Inflammatory macrophage (primary cell): ENCODE data around the gene MKNK1.
"Not testable (repeated sequence)": the region's sequence is repeated elsewhere in the genome, so short reads cannot be mapped to it uniquely, and the experiment has no call there.

Source experiments
- DNase-seq, 2 donors: peaks; one replicate each; pipeline ENCODE4 v3.0.0-alpha.2; 2020 to 2022
- total RNA-seq, 18 experiments: gene quantifications; one replicate each; lab custom pipeline; 2026; ENCODE audit warnings: mixed read lengths in 6 of 18, inconsistent platforms in 2 of 18; lab: John Stamatoyannopoulos, UW

Gene MKNK1
- 48.2 to 165 (median 121) reads per million in 18 experiments for total RNA-seq

DNA sequence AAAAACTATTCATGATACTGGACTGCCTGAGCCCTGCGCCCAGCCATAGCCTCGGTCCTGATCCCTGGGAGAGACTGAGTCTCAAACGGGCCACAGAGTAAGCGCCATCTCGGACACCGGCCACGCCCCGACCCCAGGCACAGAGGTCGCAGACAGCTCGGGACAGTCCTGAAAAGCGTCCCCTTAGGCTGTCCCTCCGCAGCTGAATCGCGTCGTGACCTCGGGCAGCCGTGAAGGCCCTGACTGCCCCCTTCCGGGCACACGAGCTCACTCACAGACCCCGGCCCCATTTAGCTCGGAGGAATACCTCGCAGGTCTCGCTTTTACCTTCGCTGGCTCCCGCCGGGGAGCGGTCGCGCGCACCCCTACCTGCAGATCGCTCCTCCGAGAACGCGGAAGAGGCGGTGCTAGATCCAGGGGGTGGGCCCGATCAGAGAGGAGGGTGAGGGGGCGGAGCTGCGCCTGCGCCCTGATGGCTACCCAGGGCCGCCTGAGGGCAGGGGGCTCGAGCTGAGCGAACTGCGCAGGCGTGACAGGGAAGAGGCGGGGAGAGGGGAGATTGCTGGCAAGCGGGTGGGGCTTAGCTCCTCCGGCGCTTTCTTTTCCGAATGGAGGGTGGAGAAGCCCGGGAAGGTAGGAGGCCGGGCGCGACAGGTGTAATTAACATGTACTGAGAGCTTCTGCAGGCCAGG is at the start of gene MKNK1:
TSS of gene MKNK1 (minus strand) at position 411 of the 692 bp plus-strand sequence. CDS start 20,941 bp downstream, outside the sequence.
- DNase-seq: peak; percentile 89 to 93

DNA sequence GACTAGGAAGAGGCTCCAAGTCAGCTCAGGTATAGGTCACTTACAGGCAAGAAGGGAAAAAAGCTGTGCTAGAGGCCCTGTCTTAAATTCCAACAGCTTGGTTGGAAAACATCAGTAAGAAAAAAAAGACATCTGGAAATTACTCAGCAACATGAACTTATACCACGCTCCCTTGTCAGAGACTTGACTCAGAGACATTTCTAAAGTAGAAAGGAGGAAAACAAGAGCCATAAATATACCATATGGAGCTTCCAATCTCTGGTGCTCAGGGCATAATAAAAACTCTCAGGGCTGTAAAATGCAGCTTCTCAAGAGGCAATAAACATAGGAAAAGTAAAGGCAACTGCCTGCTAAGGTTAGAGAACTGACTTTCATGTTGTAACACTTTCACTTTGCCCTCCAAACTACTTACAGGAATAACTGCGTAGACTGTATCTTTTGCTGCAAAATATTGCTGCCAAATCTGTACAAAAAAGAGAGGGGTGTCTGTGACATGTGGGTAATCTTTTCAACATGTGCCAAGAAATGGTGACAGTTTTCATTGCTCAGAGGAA is 49.4 kb upstream of the MKNK1 start:
- DNase-seq: no peak

DNA sequence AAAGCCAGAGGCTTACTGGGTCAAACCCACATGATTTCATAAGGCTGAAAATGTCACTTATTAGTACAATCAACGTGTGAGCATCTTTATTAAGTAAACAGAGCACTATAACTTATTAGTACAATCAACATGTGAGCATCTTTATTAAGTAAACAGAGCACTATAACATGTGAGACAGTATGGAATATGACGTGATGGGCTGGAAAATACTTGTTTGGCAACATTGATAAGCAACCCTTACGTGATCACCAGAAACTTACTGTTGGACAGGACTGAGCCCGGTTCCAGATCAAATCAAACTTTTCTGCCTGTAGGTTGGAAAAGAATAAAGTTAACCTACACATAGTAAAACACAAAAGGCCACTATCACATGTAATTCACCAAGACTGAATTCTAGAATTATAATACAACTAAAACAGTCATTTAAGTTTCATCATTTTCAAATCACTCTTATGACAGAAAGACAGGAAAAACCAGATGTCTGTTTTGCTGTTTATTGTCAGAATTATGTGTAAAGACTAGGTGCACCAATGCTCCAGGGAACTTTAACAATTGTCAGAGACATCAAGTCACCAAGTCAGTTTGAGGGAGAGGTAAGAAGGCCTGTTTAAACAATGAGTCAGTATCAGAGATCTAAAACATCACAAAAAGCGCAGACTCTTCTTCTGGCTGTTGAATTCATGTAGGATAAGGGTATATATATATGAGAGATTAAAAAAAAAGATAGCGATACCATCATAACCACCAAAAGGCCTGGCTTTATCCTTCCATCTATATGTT is 48.4 kb upstream of the MKNK1 start:
- no peak for DNase-seq

DNA sequence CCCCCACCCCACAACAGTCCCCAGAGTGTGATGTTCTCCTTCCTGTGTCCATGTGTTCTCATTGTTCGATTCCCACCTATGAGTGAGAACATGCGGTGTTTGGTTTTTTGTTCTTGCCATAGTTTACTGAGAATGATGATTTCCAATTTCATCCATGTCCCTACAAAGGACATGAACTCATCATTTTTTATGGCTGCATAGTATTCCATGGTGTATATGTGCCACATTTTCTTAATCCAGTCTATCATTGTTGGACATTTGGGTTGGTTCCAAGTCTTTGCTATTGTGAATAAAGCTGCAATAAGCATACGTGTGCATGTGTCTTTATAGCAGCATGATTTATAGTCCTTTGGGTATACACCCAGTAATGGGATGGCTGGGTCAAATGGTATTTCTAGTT is 47.1 kb upstream of the MKNK1 start:
- DNase-seq: not testable (repeated sequence)

DNA sequence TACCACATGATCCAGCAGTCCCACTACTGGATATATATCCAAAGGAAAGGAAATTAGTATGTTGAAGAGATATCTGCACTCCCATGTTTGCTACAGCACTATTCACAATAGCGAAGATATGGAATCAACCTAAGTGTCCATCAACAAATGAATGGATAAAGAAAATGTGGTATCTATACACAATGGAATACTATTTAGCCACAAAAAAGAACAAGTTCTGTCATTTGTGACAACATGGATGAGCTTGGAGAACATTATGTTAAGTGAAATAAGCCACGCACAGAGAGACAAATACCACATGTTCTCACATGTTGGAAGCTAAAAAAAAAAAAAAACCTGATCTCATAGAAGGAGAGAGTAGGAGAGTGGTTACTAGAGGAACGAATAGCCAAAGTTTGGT is 46.4 kb upstream of the MKNK1 start:
- no peak for DNase-seq

DNA sequence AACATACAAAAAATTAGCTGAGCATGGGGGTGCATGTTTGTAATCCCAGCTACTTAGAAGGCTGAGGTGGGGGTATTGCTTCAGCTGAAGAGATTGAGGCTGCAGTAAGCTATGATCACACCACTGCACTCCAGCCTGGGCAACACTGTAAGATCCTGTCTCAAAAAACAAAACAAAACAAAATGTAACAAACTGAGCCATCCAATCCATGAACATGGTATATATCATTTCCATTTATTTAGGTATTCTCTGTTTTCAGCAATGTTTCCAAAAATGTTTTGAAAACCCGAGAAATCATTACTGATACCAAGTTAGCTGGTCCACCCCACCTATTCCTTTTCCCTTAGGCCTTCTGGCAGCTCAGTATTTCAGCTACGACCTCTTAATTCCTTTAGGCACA is 45.7 kb upstream of the MKNK1 start:
- DNase-seq: no peak

DNA sequence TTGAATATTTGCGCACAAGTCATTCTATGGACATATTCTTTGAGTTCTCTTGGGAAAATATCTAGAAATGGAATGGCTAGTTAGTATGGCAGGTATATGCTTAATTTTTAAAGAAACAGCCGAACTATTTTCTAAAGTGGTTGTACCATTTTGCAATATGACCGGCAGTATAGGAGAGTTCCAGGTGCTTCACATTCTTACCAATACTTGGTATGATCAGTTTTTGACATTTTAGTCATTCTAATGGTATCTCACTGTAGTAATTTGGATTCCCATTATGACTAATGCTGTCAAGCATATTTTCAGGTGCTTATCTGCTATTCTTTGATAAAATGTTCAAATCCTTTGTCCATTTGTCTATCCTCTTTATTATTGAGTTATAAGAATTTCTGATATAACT is 43.5 kb upstream of the MKNK1 start:
- no peak for DNase-seq

DNA sequence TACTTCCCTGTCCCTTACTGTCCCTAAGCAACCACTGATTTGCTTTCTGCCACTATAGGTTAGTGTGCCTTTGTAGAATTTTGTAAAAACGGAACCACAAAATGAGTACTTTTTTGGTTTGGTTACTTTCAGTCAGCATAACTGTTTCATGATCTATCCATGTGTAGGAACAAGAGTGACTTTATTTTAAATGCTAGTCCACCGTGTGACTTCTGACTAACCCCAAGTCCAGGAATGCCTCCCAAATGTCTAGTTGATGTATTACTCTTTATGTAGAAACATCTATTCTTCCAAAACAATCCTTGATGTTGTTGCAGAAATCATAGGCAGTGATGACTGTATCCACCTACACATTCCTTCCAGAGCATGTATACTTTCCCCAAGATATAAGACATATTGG is 42.8 kb upstream of the MKNK1 start:
- DNase-seq: peak in 1 of 2 donors; percentile 9

DNA sequence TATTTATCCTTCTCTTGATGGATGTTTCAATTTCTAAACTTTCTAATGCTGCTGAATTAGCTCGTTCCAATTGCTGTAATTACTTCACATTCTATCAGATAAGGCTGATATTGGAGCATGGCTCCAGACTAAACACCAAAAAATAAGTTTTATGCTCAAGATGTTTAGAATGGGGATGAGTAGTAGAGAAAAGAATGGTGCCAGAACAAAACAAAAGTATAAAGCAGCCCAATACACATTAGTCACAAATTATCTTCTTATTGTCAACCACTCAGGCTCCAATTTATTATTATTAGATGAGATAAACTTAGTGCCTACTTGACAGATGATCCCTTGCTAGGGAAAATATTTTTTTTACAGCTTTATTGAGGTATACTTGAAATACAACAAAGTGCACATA is 42.3 kb upstream of the MKNK1 start:
- no peak for DNase-seq

DNA sequence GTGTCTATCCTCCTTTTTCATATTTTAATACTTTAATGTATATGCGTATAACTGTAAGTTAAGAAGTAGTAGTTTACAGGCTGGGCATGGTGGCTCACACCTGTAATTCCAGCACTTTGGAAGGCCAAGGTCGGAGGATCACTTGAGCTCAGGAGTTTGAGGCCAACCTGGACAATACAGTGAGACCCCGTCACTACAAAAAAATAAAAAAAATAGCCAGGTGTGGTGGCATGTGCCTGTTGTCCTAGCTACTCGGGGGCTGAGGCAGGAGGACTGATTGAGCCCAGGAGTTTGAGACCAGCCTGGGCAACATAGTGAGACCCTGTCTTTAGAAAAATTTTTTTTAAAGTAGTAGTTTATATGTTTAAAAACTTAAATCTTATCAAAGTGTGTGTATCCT is 41.7 kb upstream of the MKNK1 start:
- DNase-seq: no peak

DNA sequence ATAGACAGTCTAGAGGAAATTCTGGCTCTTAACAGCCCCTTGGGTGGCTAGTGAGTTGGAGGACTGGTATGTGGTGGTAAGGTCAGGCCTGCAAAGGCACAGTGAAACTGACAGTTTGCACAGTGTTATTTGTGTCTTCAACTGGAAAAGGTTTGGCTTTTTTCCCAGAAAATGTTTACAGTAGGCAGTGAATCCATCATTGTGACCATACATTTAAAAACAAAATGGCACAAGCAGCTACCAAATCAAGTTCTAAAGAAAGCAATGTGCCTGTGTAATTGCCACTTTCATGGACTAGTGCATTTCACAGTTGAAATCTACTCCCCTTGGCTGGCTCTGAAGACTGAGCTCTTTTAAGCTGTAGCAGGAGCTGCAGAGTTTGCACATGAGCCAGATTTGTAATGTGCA is 39.3 kb upstream of the MKNK1 start:
- no peak for DNase-seq

DNA sequence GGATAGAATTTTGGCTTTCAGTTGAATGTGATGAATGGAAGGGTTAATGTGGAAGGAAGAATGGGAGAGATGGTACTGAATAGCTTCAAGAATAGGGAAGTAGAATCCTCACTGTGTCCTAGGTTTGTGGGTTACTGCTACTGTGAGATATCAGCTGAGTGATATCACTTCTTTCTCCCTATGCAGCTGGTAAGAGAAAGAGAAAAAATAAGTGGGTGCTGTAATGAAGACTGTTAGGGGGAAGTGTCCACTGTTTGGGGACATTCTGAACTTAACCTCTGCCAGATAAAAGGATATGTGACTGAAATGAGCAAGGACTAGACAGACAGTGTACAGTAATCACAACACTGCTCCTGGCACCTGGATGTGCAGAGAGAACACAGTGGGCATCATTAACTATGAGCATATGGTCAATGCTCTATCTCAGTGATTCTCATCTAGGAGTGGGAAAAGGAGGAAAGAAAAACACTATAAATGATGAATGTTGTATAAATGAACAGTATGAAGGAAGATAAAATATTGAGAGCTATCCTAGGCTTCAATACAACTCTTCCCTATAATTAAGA is 38.1 kb upstream of the MKNK1 start:
- DNase-seq: peak in 1 of 2 donors; percentile 5

DNA sequence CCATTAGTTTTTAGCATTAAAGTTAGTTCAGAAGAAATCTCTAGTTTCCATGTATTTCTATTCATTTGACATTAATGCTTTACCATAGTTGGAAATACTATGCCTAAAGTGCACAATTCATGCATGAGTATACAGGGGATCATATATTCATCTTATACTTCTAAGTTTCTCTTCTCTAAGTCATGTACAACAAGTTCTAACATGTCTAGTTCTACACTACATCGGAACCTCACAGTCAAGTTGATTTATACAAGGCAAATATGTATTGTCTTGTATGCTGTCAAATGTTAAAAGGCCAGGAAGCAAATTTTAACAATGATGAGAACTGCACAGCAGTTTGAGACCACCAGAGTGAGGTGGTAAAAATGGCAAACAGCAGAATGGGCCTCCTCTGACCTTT is 35.5 kb upstream of the MKNK1 start:
- DNase-seq: no peak

DNA sequence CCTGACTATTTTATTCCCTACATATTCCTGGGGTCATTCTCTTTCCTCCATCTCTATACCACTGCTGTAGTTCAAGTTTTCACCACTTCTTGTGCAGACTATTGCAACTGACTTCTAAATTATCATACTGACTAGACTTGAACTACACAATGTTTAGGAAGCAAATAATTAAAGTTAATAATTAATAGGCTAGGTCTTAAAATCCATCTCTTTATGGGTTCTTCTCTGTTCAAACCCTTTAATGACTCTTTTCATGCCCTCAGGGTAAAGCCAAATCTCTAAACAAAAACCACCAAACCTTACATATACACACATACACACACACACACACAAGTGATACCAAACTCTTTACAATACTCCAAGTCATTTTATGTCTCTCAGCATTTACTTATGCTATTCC is 34.9 kb upstream of the MKNK1 start:
- DNase-seq: no peak

DNA sequence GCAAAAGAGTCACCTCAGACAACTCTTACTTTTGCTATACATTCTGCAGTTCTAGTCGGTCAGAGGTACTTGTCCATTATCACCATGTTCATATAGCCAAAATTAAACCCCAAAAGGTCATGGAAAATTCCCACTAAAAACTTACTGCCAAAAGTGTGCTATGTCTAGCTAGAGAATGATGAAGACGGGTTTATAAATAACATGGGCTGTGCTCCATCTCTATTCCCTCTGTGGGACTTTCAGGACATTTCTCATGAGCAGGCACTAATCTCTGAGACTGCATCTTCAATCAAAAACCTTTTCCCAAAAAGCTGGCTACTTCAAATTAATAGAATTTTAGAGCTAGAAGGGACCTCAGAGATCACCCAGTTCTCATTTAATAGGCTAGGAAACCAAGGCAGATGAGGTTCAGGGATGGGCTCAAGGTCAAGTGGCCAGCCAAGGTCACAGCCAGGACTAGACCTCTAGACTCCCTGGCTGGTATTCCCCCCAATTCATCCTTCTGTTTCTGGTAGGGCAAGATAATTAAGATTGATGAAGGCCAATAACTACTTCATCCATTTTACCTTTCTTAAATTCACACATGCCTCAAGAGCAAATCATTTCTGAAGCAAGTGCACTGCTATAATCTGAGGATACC is 33.5 kb upstream of the MKNK1 start:
- no peak for DNase-seq

DNA sequence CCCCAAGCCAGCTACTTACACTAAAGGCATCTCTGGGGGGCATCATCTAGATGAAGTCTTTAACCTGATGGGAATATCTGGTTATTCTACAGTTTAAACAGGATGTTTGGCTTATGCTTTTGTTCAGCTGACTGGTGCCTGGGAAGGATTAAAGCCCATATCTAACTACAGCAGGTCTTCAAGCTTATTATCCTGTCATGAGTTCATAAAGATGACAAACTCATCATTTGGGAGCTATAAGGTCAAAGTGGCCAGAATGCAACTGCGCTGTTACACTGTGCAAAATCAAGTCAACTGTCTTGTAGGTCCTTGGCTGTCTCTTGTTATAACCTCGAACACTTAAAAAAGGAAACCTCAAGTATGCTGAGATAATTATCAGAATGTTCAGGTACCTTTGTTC is 31.1 kb upstream of the MKNK1 start:
- no peak for DNase-seq

DNA sequence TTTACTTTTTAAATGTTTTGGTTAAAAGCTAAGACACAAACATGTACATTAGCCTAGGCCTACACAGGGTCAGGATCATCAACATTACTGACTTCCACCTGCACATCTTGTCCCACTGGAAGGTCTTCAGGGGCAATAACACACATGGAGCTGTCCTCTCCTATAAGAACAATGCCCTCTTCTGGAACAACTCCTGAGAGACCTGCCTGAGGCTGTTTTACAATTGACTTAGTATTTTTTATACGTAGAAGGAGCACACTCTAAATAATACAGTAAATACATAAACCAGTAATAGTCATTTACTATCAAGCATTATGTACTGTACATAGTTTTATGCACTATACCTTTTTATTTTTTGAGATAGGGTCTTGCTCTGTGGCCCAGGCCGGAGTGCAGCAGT is 26.7 kb upstream of the MKNK1 start:
- DNase-seq: no peak

DNA sequence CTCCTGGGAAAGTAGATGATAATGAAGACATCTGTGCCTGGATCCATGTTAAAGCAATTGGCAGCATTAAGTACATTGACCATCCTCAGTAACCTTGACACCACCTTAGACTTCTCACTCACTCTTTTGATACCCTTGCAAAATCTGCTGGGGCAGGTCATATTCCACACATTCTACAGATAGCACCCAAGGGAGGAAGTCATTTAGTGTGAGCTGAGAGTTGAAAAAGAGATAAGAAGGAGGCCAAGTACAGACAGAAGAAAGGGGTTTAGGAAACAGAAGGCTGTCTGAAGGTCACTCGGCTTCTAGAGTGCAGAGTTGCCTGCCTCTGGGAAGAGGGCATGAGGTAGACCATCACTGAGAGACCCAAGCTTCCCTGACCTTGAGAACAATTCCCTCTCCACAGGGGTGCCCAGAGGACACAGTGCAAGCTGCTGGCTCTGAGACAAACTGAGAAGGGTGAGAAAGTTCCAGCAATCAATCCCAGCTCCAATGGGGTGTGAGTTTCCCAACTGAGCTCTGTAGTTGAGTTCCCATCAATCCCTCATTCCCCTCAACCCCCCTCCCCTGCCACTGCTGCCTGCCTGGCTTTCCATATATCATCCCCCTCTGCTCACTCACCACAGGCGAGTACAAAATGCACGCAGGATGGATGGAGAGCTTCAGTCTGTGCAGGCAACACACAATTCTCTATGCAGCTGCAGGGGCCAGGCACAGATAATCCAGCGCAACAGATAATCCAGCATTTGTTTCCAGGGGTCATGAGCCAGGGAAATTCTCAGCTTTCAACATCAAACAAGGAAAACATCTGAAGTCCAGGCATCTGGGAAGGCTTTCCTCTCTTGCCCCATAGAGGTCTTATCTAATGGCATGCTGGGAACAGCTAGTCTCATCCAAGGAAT is 19.9 kb upstream of the MKNK1 start:
- DNase-seq: no peak

DNA sequence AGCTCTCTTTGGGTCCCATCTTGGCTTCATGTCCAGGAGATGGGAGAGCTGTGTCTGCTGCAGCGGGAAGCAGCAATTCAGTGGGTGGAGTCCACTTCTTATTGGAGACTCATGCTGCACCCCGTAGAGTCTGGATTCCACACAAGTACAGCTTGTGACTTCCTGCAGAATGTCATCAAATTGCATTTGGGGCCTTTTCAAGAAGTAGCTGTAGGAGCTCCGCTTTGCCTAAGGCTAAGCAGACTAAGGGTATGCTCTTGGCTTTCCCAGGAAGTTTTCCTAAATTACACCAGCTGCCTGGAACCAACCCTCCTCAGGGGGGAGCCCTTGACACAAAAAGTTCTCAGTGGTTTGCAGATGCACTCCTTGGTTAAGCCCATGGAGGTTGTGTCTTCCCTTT is 18.3 kb upstream of the MKNK1 start:
- DNase-seq: peak; percentile 55 to 62

DNA sequence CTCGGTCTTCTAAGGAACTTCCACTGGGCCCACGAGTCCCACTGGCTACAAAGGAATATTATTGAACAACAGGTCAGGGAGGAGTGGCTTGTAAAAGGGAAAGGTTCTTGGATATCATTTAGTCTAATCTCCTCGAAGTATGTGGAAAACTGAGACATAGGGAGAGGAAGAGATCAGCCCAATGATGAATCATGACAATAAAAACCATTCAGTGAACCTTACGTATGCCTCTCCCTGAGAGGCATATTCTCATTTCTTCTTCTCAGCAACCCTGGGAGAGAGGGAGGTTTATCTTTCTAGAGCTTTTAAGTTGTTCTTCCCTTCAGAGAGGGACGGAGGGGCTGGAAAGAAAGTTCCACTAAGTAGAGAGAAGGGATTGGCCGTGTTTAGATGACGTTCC is 17.9 kb upstream of the MKNK1 start:
- no peak for DNase-seq

DNA sequence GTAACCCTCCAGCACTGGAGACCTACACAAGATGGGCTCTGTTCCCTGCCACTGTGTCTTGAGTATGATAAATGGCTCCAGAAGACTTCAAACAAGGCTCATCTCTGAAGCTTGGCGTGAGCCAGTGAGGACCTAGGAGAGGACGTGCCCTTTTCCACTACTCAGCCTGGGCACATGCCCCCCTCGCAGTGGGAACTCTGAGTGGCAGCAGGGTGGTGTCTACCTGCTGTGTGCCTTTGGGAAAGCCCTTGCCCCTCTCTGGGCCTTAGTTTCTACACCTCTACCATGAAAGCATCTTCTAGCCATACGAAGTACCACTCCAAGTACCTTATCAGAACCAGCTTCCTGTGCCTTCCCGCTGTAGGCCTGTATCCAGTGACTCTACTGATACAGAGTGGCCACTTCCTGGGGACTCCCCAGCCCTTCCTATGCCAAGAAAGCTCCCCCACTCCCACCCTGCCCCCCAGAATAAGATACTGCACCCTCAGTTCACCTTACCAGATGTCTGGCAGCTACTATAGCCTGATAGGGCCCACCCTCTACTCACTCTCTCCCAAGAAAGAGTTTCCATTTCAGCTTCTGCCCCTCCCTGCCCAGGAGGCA is 15.7 kb upstream of the MKNK1 start:
- DNase-seq: no peak
